K562 (cell line): ENCODE measurements around the gene DYRK1A. TPM values are rescaled to one million over a fixed set of nuclear protein-coding genes. Genes with fewer than 3 reads are reported as not detected.

Experiments used
- ARID1B ChIP-seq: fragments of 450-650 bp; IDR thresholded peaks from 2 replicates; pipeline ENCODE4 v1.6.1; 2016; ENCODE audit warnings: antibody characterized with exemption, mild to moderate bottlenecking, inconsistent platforms
- ARID2 ChIP-seq: fragments of 450-650 bp; IDR thresholded peaks from 2 replicates; pipeline ENCODE4 v1.6.1; 2017; ENCODE audit warnings: antibody characterized with exemption, mild to moderate bottlenecking
- ATF1 ChIP-seq, 2 experiments: fragments of 450-650 bp in 1 of 2; IDR thresholded peaks; 2 replicates each; pipeline ENCODE4 v1.6.1; 2016; ENCODE audit warnings: missing compliant biosample characterization in 1 of 2, missing genetic modification characterization in 1 of 2
- CREB1 ChIP-seq, 2 experiments: sonication (generic) in 1 of 2; formaldehyde crosslinking in 1 of 2; IDR thresholded peaks; 2 replicates each; pipeline versions ENCODE4 v1.6.1 to v1.8.0; 2012 to 2022; ENCODE audit warnings: inconsistent platforms in 1 of 2, mild to moderate bottlenecking in 1 of 2, missing genetic modification reagents in 1 of 2, moderate library complexity in 1 of 2
- JUN ChIP-seq, 2 experiments: sonication (generic) in 1 of 2; formaldehyde crosslinking in 1 of 2; IDR thresholded peaks; 2 replicates each; pipeline versions ENCODE4 v1.6.1 to v1.8.0; 2012 to 2022; ENCODE audit warnings: borderline replicate concordance in 2 of 2, mild to moderate bottlenecking in 2 of 2, improper control_type of control experiment in 1 of 2, low read depth in 1 of 2, low read length in 1 of 2, missing genetic modification reagents in 1 of 2
- MECOM ChIP-seq: fragments of 250-450 bp; sonication (Bioruptor Pico); IDR thresholded peaks from 2 replicates; pipeline ENCODE4 v1.8.0; 2022; ENCODE audit warnings: inconsistent platforms
- NCOR1 ChIP-seq: fragments of 450-650 bp; IDR thresholded peaks from 2 replicates; pipeline ENCODE4 v1.6.1; 2016; ENCODE audit warnings: mild to moderate bottlenecking, moderate library complexity
- NR3C1 ChIP-seq: sonication (generic); formaldehyde crosslinking; IDR thresholded peaks from 2 replicates; pipeline ENCODE4 v1.8.1; 2022; ENCODE audit warnings: missing genetic modification reagents
- POLR2A ChIP-seq: fragments of 450-650 bp; conservative IDR thresholded peaks from 2 replicates; pipeline ENCODE4 v1.6.1; 2016
- PURB ChIP-seq: sonication (generic); formaldehyde crosslinking; IDR thresholded peaks from 2 replicates; pipeline ENCODE4 v1.9.0; 2021; ENCODE audit warnings: low read depth, mild to moderate bottlenecking, missing genetic modification reagents
- RB1 ChIP-seq: fragments of 450-650 bp; IDR thresholded peaks from 2 replicates; pipeline ENCODE4 v1.6.1; 2017; ENCODE audit warnings: low read depth, mild to moderate bottlenecking
- TCF3 ChIP-seq: sonication (generic); formaldehyde crosslinking; IDR thresholded peaks from 2 replicates; pipeline ENCODE4 v1.4.0; 2020; ENCODE audit warnings: mild to moderate bottlenecking, missing genetic modification reagents
- ZNF140 ChIP-seq: fragments of 250-450 bp; sonication (Bioruptor Pico); IDR thresholded peaks from 2 replicates; pipeline ENCODE4 v1.8.0; 2021; ENCODE audit warnings: moderate library complexity, mild to moderate bottlenecking, inconsistent platforms
- ZNF384 ChIP-seq: IDR thresholded peaks from 2 replicates; pipeline ENCODE4 v1.6.1; 2012; ENCODE audit warnings: low read depth, low read length, improper control_type of control experiment
- polyA plus RNA-seq, 8 experiments: library from polyadenylated mRNA; depleted of rRNA in 4 of 8; stranded (reverse) in 5 of 8; unstranded in 3 of 8; fragments of >200 nt; fragmentation: Nextera tagmentation in 2 of 8; fragmentation: Illumina TruSeq in 1 of 8; extraction: Ambion mirVana in 2 of 8; extraction: Trizol in 1 of 8; gene quantifications; 2 replicates each; pipeline versions ENCODE4 v1.2.1 to v1.2.3, GENCODE V29; 2011 to 2014; ENCODE audit warnings: inconsistent platforms in 1 of 8, missing spikeins in 1 of 8
- total RNA-seq, 7 experiments: library from RNA; depleted of rRNA in 6 of 7; stranded (reverse); fragments of >200 nt in 6 of 7; fragmentation: Illumina TruSeq in 2 of 7; extraction: Trizol in 2 of 7; gene quantifications; 2 replicates each; pipeline versions ENCODE4 v1.2.1 to v1.2.3, GENCODE V29; 2011 to 2021; ENCODE audit warnings: low replicate concordance in 1 of 7
- TF ChIP-seq, protein P1 (sequence below): fragments of 250-450 bp; sonication (Bioruptor Pico); IDR thresholded peaks from 2 replicates; pipeline ENCODE4 v1.4.0; 2020
- TF ChIP-seq, protein P2 (sequence below): fragments of 250-450 bp; sonication (Bioruptor Pico); IDR thresholded peaks from 2 replicates; pipeline ENCODE4 v1.9.0; 2021; ENCODE audit warnings: mild to moderate bottlenecking, inconsistent platforms
- TF ChIP-seq, protein P3 (sequence below): sonication (generic); IDR thresholded peaks from 2 replicates; pipeline ENCODE4 v1.6.1; 2016
- TF ChIP-seq, protein P4 (sequence below): IDR thresholded peaks from 2 replicates; pipeline ENCODE4 v1.6.1; 2012; ENCODE audit warnings: low read depth, low read length, improper control_type of control experiment, borderline replicate concordance
- TF ChIP-seq, protein P5 (sequence below): fragments of 450-650 bp; formaldehyde crosslinking; IDR thresholded peaks from 2 replicates; pipeline ENCODE4 v1.4.0; 2022; ENCODE audit warnings: missing genetic modification characterization

Gene DYRK1A
- total and polyA plus RNA-seq, 9 of the 15 experiments (the other 6 are each of a cell fraction or from before 2014, with no cell fraction given): 3.7 to 64.8 (median 42.3) TPM

DNA sequence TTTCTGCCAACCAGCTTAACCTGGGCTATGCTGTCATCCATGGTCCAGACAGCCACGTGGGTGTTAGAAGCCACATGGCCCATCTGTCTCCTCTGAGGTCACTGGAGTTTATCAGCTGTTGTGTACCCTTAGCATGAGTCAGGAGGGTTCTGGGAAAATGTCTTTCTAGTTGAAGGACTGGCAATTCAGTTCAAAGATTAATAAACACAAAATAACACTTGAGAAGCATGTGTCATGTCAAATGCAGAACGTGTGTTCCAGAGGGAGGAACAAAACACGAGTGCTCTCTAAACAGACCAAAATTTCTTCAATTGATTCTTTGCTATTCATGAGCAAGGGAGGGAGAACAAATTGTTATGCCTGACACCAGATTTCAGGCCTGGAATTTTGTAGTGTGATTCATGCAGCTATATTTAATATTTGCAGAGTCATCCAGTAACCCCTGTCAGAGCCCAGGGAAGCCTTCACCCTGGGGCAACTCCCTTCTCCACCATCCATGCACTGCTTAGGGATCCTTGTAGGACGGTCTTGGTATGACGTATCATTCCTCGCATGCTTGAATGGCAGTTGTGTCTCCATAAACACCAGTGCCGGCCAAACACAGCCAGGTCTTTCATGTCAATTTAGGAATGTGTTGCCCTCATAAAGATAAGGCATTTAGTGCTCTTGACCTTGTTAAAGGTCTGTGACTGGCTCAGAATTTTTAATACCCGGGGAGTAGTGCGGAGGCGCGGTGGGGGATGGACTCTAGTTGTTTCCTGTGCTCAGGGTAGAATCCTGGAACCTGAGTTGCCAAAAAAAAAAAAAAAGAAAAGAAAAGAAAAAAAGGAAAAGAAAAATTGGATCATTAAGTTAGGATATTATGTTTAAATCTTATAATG, 27.7 kb upstream of the DYRK1A start (continued):
- 0 out of 2 replicates have a peak, but pooled peaks have one; percentile 26 for TF ChIP-seq RB1
- TF ChIP-seq, protein P1, sequence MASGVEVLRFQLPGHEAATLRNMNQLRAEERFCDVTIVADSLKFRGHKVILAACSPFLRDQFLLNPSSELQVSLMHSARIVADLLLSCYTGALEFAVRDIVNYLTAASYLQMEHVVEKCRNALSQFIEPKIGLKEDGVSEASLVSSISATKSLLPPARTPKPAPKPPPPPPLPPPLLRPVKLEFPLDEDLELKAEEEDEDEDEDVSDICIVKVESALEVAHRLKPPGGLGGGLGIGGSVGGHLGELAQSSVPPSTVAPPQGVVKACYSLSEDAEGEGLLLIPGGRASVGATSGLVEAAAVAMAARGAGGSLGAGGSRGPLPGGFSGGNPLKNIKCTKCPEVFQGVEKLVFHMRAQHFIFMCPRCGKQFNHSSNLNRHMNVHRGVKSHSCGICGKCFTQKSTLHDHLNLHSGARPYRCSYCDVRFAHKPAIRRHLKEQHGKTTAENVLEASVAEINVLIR: peak; percentile 44; the same call in 1 of the 2 replicates
- TF ChIP-seq, protein P2, sequence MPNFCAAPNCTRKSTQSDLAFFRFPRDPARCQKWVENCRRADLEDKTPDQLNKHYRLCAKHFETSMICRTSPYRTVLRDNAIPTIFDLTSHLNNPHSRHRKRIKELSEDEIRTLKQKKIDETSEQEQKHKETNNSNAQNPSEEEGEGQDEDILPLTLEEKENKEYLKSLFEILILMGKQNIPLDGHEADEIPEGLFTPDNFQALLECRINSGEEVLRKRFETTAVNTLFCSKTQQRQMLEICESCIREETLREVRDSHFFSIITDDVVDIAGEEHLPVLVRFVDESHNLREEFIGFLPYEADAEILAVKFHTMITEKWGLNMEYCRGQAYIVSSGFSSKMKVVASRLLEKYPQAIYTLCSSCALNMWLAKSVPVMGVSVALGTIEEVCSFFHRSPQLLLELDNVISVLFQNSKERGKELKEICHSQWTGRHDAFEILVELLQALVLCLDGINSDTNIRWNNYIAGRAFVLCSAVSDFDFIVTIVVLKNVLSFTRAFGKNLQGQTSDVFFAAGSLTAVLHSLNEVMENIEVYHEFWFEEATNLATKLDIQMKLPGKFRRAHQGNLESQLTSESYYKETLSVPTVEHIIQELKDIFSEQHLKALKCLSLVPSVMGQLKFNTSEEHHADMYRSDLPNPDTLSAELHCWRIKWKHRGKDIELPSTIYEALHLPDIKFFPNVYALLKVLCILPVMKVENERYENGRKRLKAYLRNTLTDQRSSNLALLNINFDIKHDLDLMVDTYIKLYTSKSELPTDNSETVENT (CRISPR knock-in tag): no peak
- peak; percentile 74 for TF ChIP-seq ARID1B
- TF ChIP-seq, protein P3, sequence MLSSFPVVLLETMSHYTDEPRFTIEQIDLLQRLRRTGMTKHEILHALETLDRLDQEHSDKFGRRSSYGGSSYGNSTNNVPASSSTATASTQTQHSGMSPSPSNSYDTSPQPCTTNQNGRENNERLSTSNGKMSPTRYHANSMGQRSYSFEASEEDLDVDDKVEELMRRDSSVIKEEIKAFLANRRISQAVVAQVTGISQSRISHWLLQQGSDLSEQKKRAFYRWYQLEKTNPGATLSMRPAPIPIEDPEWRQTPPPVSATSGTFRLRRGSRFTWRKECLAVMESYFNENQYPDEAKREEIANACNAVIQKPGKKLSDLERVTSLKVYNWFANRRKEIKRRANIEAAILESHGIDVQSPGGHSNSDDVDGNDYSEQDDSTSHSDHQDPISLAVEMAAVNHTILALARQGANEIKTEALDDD: peak; percentile 51; the same call in 1 of the 2 replicates
- 0 out of 2 replicates have a peak, but pooled peaks have one; percentile 54 for TF ChIP-seq MECOM (CRISPR knock-in tag)
- no peak for TF ChIP-seq ZNF140 (CRISPR knock-in tag)
- no peak for TF ChIP-seq NR3C1 (CRISPR knock-in tag)
- TF ChIP-seq ZNF384: peak; percentile 55
- TF ChIP-seq ATF1 (CRISPR knock-in tag; IDR thresholded peaks at IDR 0.05): no peak
- TF ChIP-seq ATF1 (tag; IDR thresholded peaks at IDR 0.05): peak; percentile 88
- TF ChIP-seq CREB1 (IDR thresholded peaks at IDR 0.05): peak; percentile 58
- TF ChIP-seq CREB1 (CRISPR knock-in tag; IDR thresholded peaks at IDR 0.05): peak; percentile 54; the same call in 1 of the 2 replicates
- TF ChIP-seq ARID2: 0 out of 2 replicates have a peak, but pooled peaks have one; percentile 27
- TF ChIP-seq JUN (IDR thresholded peaks at IDR 0.05; ENCODE audit: borderline replicate concordance, low read depth, low read length): peak; percentile 54; the same call in 1 of the 2 replicates
- 0 out of 2 replicates have a peak, but pooled peaks have one; percentile 60 for TF ChIP-seq JUN (CRISPR knock-in tag; IDR thresholded peaks at IDR 0.05; ENCODE audit: borderline replicate concordance)
- TF ChIP-seq PURB: no peak
- TF ChIP-seq, protein P4, sequence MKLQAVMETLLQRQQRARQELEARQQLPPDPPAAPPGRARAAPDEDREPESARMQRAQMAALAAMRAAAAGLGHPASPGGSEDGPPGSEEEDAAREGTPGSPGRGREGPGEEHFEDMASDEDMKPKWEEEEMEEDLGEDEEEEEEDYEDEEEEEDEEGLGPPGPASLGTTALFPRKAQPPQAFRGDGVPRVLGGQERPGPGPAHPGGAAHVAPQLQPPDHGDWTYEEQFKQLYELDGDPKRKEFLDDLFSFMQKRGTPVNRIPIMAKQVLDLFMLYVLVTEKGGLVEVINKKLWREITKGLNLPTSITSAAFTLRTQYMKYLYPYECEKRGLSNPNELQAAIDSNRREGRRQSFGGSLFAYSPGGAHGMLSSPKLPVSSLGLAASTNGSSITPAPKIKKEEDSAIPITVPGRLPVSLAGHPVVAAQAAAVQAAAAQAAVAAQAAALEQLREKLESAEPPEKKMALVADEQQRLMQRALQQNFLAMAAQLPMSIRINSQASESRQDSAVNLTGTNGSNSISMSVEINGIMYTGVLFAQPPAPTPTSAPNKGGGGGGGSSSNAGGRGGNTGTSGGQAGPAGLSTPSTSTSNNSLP: peak; percentile 76; the same call in 1 of the 2 replicates
- TF ChIP-seq TCF3: peak; percentile 26
- TF ChIP-seq, protein P5, sequence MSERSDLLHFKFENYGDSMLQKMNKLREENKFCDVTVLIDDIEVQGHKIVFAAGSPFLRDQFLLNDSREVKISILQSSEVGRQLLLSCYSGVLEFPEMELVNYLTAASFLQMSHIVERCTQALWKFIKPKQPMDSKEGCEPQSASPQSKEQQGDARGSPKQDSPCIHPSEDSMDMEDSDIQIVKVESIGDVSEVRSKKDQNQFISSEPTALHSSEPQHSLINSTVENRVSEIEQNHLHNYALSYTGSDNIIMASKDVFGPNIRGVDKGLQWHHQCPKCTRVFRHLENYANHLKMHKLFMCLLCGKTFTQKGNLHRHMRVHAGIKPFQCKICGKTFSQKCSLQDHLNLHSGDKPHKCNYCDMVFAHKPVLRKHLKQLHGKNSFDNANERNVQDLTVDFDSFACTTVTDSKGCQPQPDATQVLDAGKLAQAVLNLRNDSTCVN: no peak
- peak; percentile 50; the same call in 1 of the 2 replicates for TF ChIP-seq POLR2A
- peak; percentile 60 for TF ChIP-seq NCOR1
